ENCODE results near the gene TMEM184B.

TMEM184B gene

GRCh38 chr22:38271927-38272372 lies 860 bp downstream of the TMEM184B start:
- DNase-seq: no peak

- no peak for DNase-seq
These were observed 1.7 kb downstream of the TMEM184B start for GRCh38 chr22:38271101-38271500.

- DNase-seq: no peak
These were observed 2.5 kb downstream of the TMEM184B start for GRCh38 chr22:38270091-38270992.

- no peak for DNase-seq
These were observed 3.3 kb downstream of the TMEM184B start for GRCh38 chr22:38269466-38269865.

GRCh38 chr22:38267086-38267485 lies 5.7 kb downstream of the TMEM184B start:
- DNase-seq: no peak

- DNase-seq: no peak
These were observed 6.7 kb downstream of the TMEM184B start for GRCh38 chr22:38266120-38266519.

GRCh38 chr22:38264322-38264843 lies 8.4 kb downstream of the TMEM184B start:
- DNase-seq: no peak

- no peak for DNase-seq
These were observed 10.6 kb downstream of the TMEM184B start for GRCh38 chr22:38262051-38262795.

GRCh38 chr22:38260761-38261681 lies 11.8 kb downstream of the TMEM184B start:
- DNase-seq: no peak

- no peak for DNase-seq
These were observed 13.4 kb downstream of the TMEM184B start for GRCh38 chr22:38259370-38259769.

- no peak for DNase-seq
These were observed 13.9 kb downstream of the TMEM184B start for GRCh38 chr22:38258895-38259294.

- no peak for DNase-seq
These were observed 15.1 kb downstream of the TMEM184B start for GRCh38 chr22:38257650-38258250.

GRCh38 chr22:38257181-38257580 lies 15.6 kb downstream of the TMEM184B start:
- no peak for DNase-seq

GRCh38 chr22:38255697-38256096 lies 17.1 kb downstream of the TMEM184B start:
- DNase-seq: no peak

GRCh38 chr22:38251341-38251692 lies 21.5 kb downstream of the TMEM184B start:
- DNase-seq: no peak

GRCh38 chr22:38250643-38251340 lies 22.0 kb downstream of the TMEM184B start:
- no peak for DNase-seq

- DNase-seq: no peak
These were observed 22.8 kb downstream of the TMEM184B start for GRCh38 chr22:38249803-38250642.

- no peak for DNase-seq
These were observed 23.5 kb downstream of the TMEM184B start for GRCh38 chr22:38249301-38249700.

- DNase-seq: no peak
These were observed 24.5 kb downstream of the TMEM184B start for GRCh38 chr22:38248280-38248679.

GRCh38 chr22:38247713-38248112 lies 25.1 kb downstream of the TMEM184B start:
- no peak for DNase-seq

- no peak for DNase-seq
These were observed 26.1 kb downstream of the TMEM184B start for GRCh38 chr22:38246692-38247091.

Data from cortex of kidney (tissue), 1 donor.